Left ventricle myocardium superior (tissue), 1 donor: ENCODE data around the gene MON1A. TPM values are rescaled to one million over a fixed set of nuclear protein-coding genes. Genes with fewer than 3 reads are reported as not detected.
A peak's percentile ranks its signal among the peaks of the same experiment; 100 is the strongest.
"Not testable (repeated sequence)": the region's sequence is repeated elsewhere in the genome, so short reads cannot be mapped to it uniquely, and the experiment has no call there.

Source experiments
- ATAC-seq: fragments of 200-7000 bp; cut with Tn5 transposase; one replicate; pipeline ENCODE4 v1.9.1; 2020; ENCODE audit warnings: mild to moderate bottlenecking, moderate library complexity
- DNase-seq: peaks from one replicate; pipeline ENCODE4 v3.0.0-alpha.2; 2020
- intact Hi-C: fragments of 100-400 bp; cut with micrococcal nuclease; formaldehyde crosslinking; loops from one replicate; pipeline ENCODE4 v1.11.0; 2022
- total RNA-seq: library from RNA; stranded (reverse); fragmentation: NEBNext Ultra II Directional; extraction: Animal tissue kit (Norgen Biotek cat#: 25700); gene quantifications from one replicate; pipeline ENCODE4 v1.2.1, GENCODE V29; 2021
- donor health status: DM: no; HTN: yes; CAD: no; lungs with severe emphysema.

MON1A gene
- total RNA-seq, 1 donor from 2014 or later = 8.1 TPM

GRCh38 chr3:49925485-49925884, 4.1 kb downstream of the MON1A start:
- DNase-seq (no peak), ATAC-seq (no peak)
- intact Hi-C loops = no loop called here

GRCh38 chr3:49924683-49925082, 4.9 kb downstream of the MON1A start:
- intact Hi-C loops = no loop called here
- ATAC-seq (no peak), DNase-seq (no peak)

- intact Hi-C loops, DNase-seq, ATAC-seq: not testable (repeated sequence)
Measured at GRCh38 chr3:49917806-49918590, 11.6 kb downstream of the MON1A start.

GRCh38 chr3:49916686-49917085, 12.9 kb downstream of the MON1A start:
- intact Hi-C loops = no loop called here
- no peak for ATAC-seq

GRCh38 chr3:49914906-49915305, 14.7 kb downstream of the MON1A start:
- DNase-seq (no peak), ATAC-seq (no peak)
- intact Hi-C loops = no loop called here

More at GRCh38 chr3:49916686-49917085, 12.9 kb downstream of the MON1A start:
- no peak for DNase-seq

DNA sequence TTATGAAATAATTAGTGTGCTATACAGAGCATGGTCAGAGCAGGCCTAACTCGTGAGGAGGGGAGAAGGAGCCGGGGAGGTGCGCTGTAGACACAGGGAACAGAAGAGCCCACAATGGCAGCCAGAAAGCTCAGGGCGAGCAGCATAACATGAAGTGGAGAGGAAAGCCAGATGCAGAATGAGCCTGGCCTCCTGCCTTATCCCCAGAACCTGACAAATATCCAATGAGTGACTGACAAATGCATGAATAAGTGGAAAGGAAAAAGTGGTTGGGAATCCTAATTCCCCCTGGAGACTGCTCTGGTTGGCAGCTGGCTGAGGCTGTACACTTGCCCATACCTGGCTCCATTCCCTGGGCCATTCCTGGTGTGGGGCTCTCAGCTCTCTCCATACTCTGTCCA, 16.7 kb downstream of the MON1A start:
- ATAC-seq = peak; percentile 45
- intact Hi-C loops = no loop called here
- no peak for DNase-seq

- DNase-seq (no peak), ATAC-seq (no peak)
- intact Hi-C loops = no loop called here
Measured at GRCh38 chr3:49911611-49912010, 18.0 kb downstream of the MON1A start.

DNA sequence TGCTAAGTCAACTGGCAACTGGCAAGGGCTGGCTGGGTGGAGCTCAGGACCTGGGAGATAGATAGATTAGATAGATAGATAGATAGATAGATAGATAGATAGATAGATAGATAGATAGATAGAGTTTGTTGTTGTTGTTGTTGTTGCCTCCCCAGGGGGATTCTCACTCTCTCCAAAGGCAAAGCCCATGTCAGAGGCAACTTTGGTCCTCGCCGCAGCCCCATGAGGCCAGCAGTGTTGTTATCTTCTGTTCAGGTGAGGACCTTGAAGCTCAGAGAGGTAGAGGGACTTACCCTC, 18.5 kb downstream of the MON1A start:
- intact Hi-C loops = no loop called here
- DNase-seq (no peak), ATAC-seq (no peak)

GRCh38 chr3:49910409-49911123, 19.0 kb downstream of the MON1A start:
- DNase-seq (no peak), ATAC-seq (no peak)
- intact Hi-C loops = no loop called here

DNA sequence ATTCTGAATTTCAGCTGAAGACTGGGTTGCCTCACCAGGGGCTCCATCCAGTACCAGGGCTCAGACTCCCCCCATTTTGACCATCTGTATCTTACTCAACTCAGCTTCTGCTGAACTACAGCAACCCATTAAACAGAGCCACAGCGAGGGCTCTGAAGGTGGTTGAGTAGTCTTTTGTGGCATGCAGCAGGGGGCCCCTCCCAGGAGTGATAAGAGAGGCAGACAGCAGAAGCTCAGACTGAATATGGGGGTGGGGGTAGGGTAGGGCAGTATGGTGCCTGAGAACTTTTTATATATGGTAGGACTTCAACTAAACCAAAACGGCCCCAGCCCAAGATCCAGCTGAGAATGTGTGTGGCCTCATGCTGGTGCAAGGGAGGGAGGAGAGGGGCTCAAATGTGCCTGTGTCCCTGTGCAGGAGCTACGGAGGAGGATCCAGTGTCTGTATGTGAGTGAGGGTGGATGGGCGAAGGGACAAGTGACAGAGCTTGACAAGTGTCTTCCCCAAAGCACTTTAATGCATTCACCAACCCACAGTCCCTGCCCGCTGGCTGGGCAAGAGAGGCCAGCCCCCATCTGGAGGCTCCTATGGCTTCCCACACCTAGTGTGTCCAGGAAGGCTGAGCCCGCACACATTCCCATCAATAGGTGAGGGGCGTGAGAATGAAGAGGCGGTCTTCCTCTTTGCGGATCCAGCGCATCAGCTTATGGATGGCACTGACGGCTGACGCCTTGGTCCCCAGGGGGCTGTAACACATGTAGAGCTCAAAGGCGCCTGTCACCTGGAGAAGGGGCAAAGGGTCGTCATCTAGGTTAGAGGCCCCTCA, 21.0 kb downstream of the MON1A start:
- DNase-seq (no peak), ATAC-seq (no peak)
- intact Hi-C loops = no loop called here

DNA sequence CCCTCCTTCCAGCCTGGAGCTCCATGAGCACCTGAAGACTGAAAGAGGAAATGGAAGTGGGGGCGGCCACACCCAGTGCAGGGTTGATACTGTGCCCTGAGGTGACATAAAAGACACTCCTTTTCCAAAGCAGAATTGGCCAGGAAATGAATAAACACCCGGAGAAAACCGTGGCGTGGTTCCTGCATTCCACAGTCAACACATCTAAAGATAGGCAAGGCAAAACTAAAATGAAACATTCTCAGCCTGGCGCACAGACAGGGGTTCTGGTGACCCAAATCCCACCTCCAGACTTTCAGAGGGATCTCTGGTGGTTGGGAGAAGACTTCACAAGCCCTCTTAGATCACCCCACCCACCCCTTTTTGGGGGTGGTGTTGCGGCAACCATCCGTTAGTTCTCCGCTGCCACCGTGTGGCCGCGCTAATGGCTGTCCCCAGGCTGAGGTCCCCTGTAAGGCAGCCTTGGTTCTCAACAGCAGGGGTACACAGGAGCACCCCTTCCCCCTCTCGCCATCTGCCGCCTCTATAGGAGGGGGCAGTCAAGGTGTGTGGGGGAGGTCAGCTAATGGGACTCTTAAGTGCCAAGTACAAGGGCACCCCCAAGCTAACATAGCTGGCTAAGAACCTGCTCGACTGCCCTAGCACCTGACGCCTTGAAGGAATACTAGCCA, 23.4 kb downstream of the MON1A start:
- DNase-seq (peak; percentile 67), ATAC-seq (peak; percentile 67)
- intact Hi-C loops = no loop called here

GRCh38 chr3:49904448-49904847, 25.2 kb downstream of the MON1A start:
- DNase-seq, ATAC-seq, intact Hi-C loops: not testable (repeated sequence)

DNA sequence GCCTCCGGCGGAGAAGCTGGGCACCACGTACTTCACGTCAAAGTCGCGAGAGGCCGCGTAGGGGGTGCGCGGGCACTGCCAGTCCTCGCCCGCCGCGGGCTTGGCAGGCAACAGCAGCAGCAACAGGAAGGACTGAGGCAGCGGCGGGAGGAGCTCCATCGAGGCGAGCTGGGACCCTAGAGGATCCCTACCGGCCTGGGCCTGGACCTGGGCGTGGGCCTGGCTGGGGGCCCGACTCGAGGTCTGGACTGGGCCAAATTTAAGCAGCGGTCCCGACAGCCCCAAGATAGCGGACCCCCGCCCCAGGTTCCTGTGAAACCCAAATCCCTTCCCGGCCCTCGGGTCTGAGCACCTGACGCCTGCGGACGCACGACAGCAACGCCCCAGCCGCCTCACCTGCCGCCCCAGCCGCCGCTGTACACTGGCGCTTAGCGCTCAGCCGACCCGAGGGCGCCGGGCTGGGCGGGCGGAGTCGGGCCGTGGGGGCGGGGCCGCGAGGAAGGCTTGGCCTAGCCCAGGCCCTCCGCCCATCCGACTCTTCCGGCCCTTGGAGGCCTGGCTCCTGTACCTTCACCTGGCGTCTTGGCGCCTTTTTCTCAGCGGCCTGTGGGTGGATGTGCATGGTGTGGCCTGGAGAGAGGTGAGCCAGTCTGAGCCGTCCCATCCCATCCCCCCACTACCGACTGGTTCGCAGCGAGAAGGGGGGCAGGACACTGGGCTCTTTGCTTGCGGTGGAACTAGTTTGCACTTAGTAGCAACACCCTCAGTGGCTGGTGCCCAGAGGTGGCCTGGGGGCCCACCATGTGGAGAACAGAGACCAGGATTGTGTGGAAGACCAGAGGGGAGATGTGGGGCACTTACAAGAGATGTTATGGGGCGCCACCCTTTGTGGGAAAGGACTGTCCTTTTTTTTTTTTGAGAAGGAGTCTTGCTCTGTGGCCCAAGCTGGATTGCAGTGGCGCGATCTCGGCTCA, 25.9 kb downstream of the MON1A start, which contains the start of gene MST1R:
TSS of gene MST1R (minus strand) at position 423 of the 974 bp plus-strand sequence. CDS start at position 159, 264 bp downstream.
- DNase-seq (peak; percentile 86), ATAC-seq (peak; percentile 88)
- intact Hi-C loops = no loop called here

- no peak for ATAC-seq
- no peak for DNase-seq
- intact Hi-C loops = no loop called here
Measured at GRCh38 chr3:49902511-49903345, 26.9 kb downstream of the MON1A start.

DNA sequence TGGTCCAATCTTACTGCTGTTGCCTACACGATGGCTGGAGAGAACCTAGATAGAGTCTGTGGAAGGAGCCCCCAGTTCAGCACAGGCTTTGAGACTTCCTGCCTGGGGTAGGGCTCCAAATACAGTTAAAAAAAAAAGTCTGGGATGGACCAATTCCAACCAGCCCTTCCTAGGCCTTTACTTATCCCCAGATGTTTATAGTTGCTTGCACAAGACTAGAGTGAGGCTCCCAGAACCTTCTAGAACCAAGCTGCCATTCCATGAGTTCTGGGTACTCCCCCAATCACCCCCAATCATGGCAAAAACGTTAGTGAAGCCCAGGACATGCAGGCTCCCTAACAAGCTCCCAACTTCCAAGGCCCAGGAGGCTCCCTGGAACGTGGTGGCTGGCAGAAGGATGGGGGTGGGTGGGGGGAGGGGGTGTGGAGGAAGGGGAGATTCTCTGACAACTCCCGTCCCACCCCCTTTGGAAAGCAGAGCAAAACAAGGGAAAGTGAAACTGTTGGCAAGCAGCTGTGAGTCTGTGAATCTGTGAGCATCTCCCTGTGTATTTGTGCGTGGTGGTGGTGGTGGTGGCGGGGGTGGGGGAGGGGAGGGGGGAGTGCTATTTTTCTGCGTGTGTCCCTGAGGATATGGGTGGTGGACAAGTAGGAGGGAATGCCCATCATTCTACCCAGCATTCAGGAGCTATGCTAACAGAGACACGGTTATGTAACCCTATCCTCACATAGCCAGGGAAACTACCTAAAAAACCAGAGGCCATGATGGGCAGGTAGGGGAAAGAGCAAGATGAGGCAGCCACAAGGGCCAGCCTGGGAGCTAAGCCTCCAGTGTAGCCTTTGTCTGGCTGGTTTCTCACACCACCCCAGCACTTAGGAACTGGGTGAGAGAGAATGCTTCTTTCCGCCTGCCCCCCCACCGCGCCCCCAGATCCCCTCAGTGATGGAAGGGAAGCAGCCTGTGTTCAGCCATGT, 28.0 kb downstream of the MON1A start:
- intact Hi-C loops = no loop called here
- DNase-seq (no peak), ATAC-seq (no peak)

DNA sequence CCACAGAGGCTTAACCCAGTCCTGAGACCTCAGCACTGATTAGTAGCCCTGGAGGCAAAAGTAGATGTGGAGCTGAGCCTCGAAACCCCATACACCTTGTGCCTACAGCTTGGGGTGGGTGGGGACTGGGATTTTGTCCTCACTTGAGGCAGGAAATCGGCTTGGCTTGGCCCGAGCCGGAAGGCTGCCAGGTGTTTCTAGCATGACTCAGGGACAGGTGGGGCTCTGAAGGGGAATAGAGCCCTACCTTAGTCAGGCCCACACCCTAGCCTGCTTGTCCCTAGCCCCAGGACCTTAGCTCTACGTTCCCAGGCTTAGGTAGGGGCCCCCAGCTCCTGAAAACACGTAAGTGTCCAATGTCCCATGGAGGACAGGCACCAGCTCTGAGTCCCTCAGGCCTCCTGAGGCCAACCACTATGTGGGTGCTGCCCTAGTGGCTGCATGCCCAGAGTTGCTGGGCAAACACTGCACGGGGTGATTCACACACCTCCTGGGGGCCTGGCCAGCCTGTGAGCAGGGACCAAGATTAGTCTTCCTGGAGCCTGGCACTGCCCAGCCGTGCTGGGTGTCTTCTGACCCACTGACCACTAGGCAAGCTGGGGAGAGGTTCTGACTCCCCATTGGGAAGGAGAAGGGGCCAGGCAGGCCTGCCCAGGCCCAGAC, 29.0 kb downstream of the MON1A start:
- intact Hi-C loops = no loop called here
- peak; percentile 66 for DNase-seq
- peak; percentile 75 for ATAC-seq
